Fibroblast of the aortic adventitia (primary cell): ENCODE measurements around the gene FRYL. TPM values are rescaled to one million over a fixed set of nuclear protein-coding genes. Genes with fewer than 3 reads are reported as not detected.
"Not testable (repeated sequence)": the region's sequence is repeated elsewhere in the genome, so short reads cannot be mapped to it uniquely, and the experiment has no call there.

ENCODE experiments used
- DNase-seq: peaks from one replicate; pipeline ENCODE4 v3.0.0-alpha.2; 2010; ENCODE audit warnings: low read depth
- H3K4me3 ChIP-seq: 2 replicates; pipeline ENCODE4 v1.5.1; 2011; ENCODE audit warnings: low read depth, mild to moderate bottlenecking, control low read depth, low read length, moderate library complexity
- total RNA-seq: library from RNA; depleted of rRNA; stranded (reverse); fragments of >200 nt; gene quantifications from 2 replicates; pipeline ENCODE4 v1.2.3, GENCODE V29; 2012; ENCODE audit warnings: low replicate concordance
- TF ChIP-seq, protein P1 (sequence below): IDR thresholded peaks from 2 replicates; pipeline ENCODE4 v1.5.1; 2011; ENCODE audit warnings: mild to moderate bottlenecking, low read length, control low read depth, inconsistent platforms; ENCODE audit not compliant: insufficient read depth

Gene FRYL
- total RNA-seq, 1 donor = 60.3 TPM

- TF ChIP-seq, protein P1, sequence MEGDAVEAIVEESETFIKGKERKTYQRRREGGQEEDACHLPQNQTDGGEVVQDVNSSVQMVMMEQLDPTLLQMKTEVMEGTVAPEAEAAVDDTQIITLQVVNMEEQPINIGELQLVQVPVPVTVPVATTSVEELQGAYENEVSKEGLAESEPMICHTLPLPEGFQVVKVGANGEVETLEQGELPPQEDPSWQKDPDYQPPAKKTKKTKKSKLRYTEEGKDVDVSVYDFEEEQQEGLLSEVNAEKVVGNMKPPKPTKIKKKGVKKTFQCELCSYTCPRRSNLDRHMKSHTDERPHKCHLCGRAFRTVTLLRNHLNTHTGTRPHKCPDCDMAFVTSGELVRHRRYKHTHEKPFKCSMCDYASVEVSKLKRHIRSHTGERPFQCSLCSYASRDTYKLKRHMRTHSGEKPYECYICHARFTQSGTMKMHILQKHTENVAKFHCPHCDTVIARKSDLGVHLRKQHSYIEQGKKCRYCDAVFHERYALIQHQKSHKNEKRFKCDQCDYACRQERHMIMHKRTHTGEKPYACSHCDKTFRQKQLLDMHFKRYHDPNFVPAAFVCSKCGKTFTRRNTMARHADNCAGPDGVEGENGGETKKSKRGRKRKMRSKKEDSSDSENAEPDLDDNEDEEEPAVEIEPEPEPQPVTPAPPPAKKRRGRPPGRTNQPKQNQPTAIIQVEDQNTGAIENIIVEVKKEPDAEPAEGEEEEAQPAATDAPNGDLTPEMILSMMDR = no peak
- DNase-seq = no peak
- H3K4me3 ChIP-seq = no peak overlapping the region
Observed at GRCh38 chr4:48687313-48688051, 92.6 kb downstream of the FRYL start.

DNA sequence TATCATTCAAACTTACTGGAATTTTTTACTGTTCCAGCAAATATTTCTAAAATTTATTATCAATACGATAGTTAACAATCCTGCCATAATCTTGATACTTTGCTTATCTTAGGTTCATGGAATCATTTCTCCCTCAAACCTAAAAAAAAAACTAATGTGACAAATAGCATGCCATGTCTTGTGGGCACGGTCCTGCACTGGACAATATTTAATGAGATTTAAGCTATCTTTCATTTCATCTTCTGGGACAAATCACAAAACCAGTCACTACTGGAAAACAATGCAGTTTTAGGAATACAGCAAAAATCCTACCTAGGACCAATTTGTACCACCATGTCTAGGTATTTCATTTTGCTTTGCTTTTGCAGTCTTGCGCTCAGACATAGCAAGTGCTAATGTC is 93.7 kb downstream of the FRYL start:
- no peak for DNase-seq
- no peak overlapping the region for H3K4me3 ChIP-seq
- TF ChIP-seq, protein P1 = no peak

GRCh38 chr4:48683784-48684666 is 96.1 kb downstream of the FRYL start:
- H3K4me3 ChIP-seq = no peak overlapping the region
- TF ChIP-seq, protein P1 = no peak
- DNase-seq = no peak

GRCh38 chr4:48682870-48683269 is 97.2 kb downstream of the FRYL start:
- H3K4me3 ChIP-seq, DNase-seq: not testable (repeated sequence)

DNA sequence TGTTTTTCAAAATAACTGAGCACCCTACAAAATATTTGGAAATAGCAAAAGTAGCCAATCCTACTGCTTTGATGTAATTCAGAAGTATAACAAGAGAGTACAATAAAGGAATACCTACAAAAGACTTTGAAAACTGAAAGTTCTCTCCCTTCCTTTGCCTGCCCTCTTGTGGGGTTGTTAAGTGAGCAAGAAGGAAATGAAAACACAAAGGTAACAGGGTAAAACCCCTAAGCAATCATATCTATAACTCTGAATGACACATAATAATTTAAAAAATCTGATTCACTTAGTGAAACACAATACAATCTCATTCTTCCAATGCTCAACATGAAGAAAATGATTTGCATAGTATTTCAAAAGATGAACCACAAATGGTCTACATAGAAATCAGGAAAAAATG is 98.2 kb downstream of the FRYL start:
- peak; percentile 69 for DNase-seq
- H3K4me3 ChIP-seq = no peak overlapping the region
- TF ChIP-seq, protein P1 = peak; percentile 67

DNA sequence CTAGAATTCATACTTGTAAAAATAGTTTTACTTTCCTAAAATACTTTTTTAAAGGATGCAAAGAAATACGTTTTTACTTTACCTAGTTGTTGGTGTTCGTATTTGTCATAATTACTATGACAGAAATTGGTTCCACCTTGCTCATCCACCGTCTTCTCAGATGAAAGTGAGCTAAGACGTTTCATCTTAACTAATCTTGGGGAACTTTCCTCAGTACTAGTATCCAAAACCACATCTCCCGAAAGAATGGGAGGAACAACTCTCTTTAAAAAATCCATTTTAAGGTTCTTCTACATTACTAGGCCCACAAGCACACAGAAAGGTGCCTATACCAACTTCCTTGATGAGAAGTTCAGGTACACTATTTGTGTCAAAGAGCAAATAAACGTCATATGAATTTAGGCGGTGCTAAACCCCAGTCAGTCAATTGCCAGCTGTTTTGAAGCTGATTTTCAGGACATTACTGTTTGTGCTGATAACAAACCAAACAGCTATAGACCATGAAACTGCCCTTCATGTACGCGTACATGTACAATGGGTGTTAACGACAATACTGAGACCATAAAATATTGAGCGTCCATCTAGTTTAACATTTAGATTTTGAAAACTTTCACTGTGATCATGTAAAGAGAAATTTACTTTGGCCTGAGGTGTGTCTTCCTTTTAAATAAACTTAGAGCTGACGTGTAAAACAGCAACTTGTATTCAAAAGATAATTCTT is 99.1 kb downstream of the FRYL start:
- no peak for DNase-seq
- no peak overlapping the region for H3K4me3 ChIP-seq
- TF ChIP-seq, protein P1 = no peak

- no peak overlapping the region for H3K4me3 ChIP-seq
- no peak for DNase-seq
- TF ChIP-seq, protein P1 = no peak
Observed at GRCh38 chr4:48673537-48673936, 106.5 kb downstream of the FRYL start.
